A549 treated with GW870086 at 1 μM for 4 hours (cell line): ENCODE data around the gene TTC17. TPM values are rescaled to one million over a fixed set of nuclear protein-coding genes. Genes with fewer than 3 reads are reported as not detected.

Experiments used
- total RNA-seq: library from RNA; stranded (reverse); fragments of 200-300 nt; extraction: Qiagen RNA extraction; gene quantifications from 5 replicates; pipeline ENCODE4 v1.2.3, GENCODE V29; 2022; ENCODE audit warnings: low read depth

TTC17 gene, protein sequence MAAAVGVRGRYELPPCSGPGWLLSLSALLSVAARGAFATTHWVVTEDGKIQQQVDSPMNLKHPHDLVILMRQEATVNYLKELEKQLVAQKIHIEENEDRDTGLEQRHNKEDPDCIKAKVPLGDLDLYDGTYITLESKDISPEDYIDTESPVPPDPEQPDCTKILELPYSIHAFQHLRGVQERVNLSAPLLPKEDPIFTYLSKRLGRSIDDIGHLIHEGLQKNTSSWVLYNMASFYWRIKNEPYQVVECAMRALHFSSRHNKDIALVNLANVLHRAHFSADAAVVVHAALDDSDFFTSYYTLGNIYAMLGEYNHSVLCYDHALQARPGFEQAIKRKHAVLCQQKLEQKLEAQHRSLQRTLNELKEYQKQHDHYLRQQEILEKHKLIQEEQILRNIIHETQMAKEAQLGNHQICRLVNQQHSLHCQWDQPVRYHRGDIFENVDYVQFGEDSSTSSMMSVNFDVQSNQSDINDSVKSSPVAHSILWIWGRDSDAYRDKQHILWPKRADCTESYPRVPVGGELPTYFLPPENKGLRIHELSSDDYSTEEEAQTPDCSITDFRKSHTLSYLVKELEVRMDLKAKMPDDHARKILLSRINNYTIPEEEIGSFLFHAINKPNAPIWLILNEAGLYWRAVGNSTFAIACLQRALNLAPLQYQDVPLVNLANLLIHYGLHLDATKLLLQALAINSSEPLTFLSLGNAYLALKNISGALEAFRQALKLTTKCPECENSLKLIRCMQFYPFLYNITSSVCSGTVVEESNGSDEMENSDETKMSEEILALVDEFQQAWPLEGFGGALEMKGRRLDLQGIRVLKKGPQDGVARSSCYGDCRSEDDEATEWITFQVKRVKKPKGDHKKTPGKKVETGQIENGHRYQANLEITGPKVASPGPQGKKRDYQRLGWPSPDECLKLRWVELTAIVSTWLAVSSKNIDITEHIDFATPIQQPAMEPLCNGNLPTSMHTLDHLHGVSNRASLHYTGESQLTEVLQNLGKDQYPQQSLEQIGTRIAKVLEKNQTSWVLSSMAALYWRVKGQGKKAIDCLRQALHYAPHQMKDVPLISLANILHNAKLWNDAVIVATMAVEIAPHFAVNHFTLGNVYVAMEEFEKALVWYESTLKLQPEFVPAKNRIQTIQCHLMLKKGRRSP
- total RNA-seq, result 27.2 to 31.3 TPM (median 28.3 TPM) in 5 replicates

DNA sequence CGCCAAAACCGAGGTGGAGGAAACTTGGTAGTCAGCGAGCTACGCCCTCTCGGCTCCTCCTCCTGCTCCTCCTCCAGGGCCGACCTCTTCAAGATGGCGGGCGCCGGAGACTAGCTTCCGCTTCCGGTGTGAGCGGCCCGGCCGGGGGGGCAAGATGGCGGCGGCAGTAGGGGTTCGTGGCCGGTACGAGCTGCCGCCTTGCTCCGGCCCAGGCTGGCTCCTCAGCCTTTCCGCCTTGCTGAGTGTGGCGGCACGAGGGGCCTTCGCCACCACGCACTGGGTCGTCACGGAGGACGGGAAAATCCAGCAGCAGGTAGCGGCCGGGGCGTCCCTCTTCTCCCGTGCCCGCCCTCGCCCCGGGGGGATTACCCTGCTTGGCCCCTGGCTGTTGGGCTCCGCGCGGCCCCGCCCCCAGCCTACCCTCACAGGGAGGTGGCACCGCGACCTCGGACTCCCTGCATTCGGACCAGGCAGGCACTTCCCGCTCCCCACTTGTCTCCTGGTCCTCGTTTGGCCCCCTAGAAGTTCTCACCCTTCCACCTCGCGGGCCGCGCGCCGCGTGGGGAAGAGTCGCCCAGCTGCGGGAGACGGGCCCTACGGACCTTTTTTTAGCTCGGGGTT lies at the start of gene TTC17:
TSS of gene TTC17 (plus strand) at position 120 of the 621 bp plus-strand sequence. CDS start at position 155, 35 bp downstream.

DNA sequence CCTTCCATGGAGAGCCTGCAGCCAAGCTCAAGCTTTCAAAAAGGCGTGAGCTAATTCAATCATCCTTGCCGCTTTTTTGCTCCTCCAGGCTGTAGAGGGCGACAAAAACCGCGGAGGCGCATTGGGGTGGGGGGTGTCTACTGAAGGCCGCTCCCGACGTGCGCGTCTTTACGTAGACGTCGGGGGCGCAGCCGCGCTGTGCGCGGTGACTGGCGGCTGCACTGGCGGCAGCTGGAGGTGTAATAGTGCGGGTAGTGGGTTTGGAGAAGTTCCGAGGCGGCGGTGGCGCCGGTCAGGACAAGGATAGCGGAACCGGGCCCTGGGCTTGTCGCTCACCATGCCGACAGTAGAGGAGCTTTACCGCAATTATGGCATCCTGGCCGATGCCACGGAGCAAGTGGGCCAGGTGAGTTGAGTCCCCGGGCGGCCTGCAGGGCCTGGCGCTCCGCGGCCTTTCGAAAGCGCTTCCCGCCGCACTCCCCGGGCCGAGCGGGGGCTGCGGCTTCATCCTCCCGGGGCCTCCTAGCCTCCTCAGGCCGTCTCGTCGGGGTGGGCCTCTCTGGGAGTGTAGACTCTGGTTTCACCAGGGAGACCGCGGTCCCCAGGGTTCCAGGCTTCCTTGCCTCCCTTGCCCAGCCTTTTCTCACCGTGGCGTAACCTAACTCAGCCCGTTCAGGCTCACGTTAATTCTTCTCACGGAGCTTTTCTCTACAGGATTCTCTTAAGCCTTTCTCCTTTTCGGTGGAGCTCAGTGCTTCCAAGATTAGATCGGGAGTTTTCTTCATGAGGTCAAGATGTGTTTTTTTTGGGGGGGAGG lies 46.7 kb upstream of the TTC17 start, which contains the start of gene API5:
TSS of gene API5 (plus strand) at position 206 of the 817 bp plus-strand sequence. CDS start at position 338, 132 bp downstream.

Other genes with a start within 250 kb of the TTC17 start
- gene API5, start 46.9 kb upstream of the TTC17 start, total RNA-seq, result 55.7 to 81.3 TPM (median 71.4 TPM) in 5 replicates